ENCODE data around the gene FHOD3.

- TF ChIP-seq SIN3A (IDR thresholded peaks at IDR 0.05; ENCODE audit: borderline replicate concordance, insufficient read depth, low read depth, low read length): no peak
- no peak for TF ChIP-seq POLR2AphosphoS5 (IDR thresholded peaks at IDR 0.05; ENCODE audit: low read depth, low read length)
- no peak for TF ChIP-seq CTCF (IDR thresholded peaks at IDR 0.05)
- no peak for TF ChIP-seq REST (IDR thresholded peaks at IDR 0.05; ENCODE audit: insufficient read depth in 1 of 2, low read depth in 2 of 2, low read length in 1 of 2)
- no peak for TF ChIP-seq TCF7L2 (IDR thresholded peaks at IDR 0.05; ENCODE audit: low read depth, low read length)
Measured at GRCh38 chr18:36757991-36758390, 460.5 kb downstream of the FHOD3 start.

Data from Panc1 (cell line).